Liver (tissue), 9 donors: ENCODE data around the gene PPP2R5C. TPM values are rescaled to one million over a fixed set of nuclear protein-coding genes. Genes with fewer than 3 reads are reported as not detected.

Experiments
- DNase-seq: peaks from one replicate; pipeline ENCODE4 v3.0.0-alpha.2; 2017; ENCODE audit warnings: low spot score
- H3K27ac ChIP-seq, 2 donors: one replicate each; pipeline ENCODE4 v1.7.0; 2013; ENCODE audit warnings: inconsistent platforms in 2 of 2, low read length in 2 of 2, control low read depth in 1 of 2, low read depth in 1 of 2, mild to moderate bottlenecking in 1 of 2
- H3K27me3 ChIP-seq, 4 donors: one replicate each; pipeline versions ENCODE4 v1.6.1 to v1.7.0; 2013; ENCODE audit warnings: low read length in 3 of 4, inconsistent platforms in 1 of 4, mild to moderate bottlenecking in 1 of 4, moderate library complexity in 1 of 4; ENCODE audit not compliant: control insufficient read depth in 4 of 4, insufficient read depth in 4 of 4
- H3K36me3 ChIP-seq, 4 donors: one replicate each; pipeline versions ENCODE4 v1.6.1 to v1.7.0; 2013; ENCODE audit warnings: low read length in 3 of 4, mild to moderate bottlenecking in 3 of 4, low read depth in 1 of 4, moderate library complexity in 1 of 4; ENCODE audit not compliant: control insufficient read depth in 4 of 4, insufficient read depth in 3 of 4
- H3K4me1 ChIP-seq, 4 donors: one replicate each; pipeline versions ENCODE4 v1.6.1 to v1.7.0; 2013; ENCODE audit warnings: low read length in 3 of 4, mild to moderate bottlenecking in 3 of 4, moderate library complexity in 1 of 4; ENCODE audit not compliant: control insufficient read depth in 4 of 4, insufficient read depth in 4 of 4
- H3K4me3 ChIP-seq, 3 donors: one replicate each; pipeline versions ENCODE4 v1.6.1 to v1.7.0; 2013; ENCODE audit warnings: low read length in 3 of 3, control low read depth in 1 of 3, low read depth in 1 of 3, mild to moderate bottlenecking in 1 of 3
- H3K9ac ChIP-seq, 2 donors: one replicate each; pipeline ENCODE4 v1.7.0; 2013; ENCODE audit warnings: low read length in 2 of 2, mild to moderate bottlenecking in 2 of 2, moderate library complexity in 2 of 2, control low read depth in 1 of 2, low read depth in 1 of 2
- H3K9me3 ChIP-seq, 4 donors: one replicate each; pipeline versions ENCODE4 v1.6.1 to v1.7.0; 2013; ENCODE audit warnings: low read length in 3 of 4; ENCODE audit not compliant: control insufficient read depth in 4 of 4
- FOXA1 ChIP-seq: IDR thresholded peaks from 2 replicates; pipeline ENCODE4 v1.6.1; 2016; ENCODE audit warnings: antibody characterized with exemption
- FOXA2 ChIP-seq: IDR thresholded peaks from 2 replicates; pipeline ENCODE4 v1.6.1; 2016; ENCODE audit warnings: antibody characterized with exemption
- HNF4G ChIP-seq: IDR thresholded peaks from 2 replicates; pipeline ENCODE4 v1.6.1; 2016; ENCODE audit warnings: antibody characterized with exemption
- NR2F2 ChIP-seq: IDR thresholded peaks from 2 replicates; pipeline ENCODE4 v1.6.1; 2016; ENCODE audit warnings: antibody characterized with exemption
- RXRA ChIP-seq, 2 donors: IDR thresholded peaks; 2 replicates each; pipeline ENCODE4 v1.6.1; 2017 to 2018; ENCODE audit warnings: antibody characterized with exemption in 2 of 2, mild to moderate bottlenecking in 1 of 2
- SP1 ChIP-seq: IDR thresholded peaks from 2 replicates; pipeline ENCODE4 v1.6.1; 2018; ENCODE audit warnings: antibody characterized with exemption, mild to moderate bottlenecking
- WGBS: extraction: QIAGEN DNeasy Blood & Tissue Kit; methylation state at CpG from one replicate; pipeline ENCODE4 v1.1.7; 2013; 5-methylcytosine and 5-hydroxymethylcytosine counted together
- polyA plus RNA-seq, 2 donors: library from polyadenylated mRNA; stranded (reverse) in 1 of 2; unstranded in 1 of 2; fragments of 200-250 nt in 1 of 2; fragments of >200 nt in 1 of 2; fragmentation: Nextera tagmentation in 1 of 2; extraction: Ambion mirVana in 1 of 2; gene quantifications; one replicate each; pipeline versions ENCODE4 v1.2.1 to v1.2.3, GENCODE V29; 2013 to 2015
- total RNA-seq, 2 donors: library from RNA; depleted of rRNA; stranded (reverse); fragments of >200 nt; gene quantifications; one replicate each; pipeline ENCODE4 v1.2.3, GENCODE V29; 2014
- TF ChIP-seq, protein P1 (sequence below): IDR thresholded peaks from 2 replicates; pipeline ENCODE4 v1.6.1; 2016; ENCODE audit warnings: antibody characterized with exemption, mild to moderate bottlenecking
- TF ChIP-seq, protein P2 (sequence below): fragments of 150-350 bp; IDR thresholded peaks from 2 replicates; pipeline ENCODE4 v1.5.1; 2017; ENCODE audit warnings: improper control_type of control experiment, low read depth, low read length; ENCODE audit not compliant: missing input control
- TF ChIP-seq, protein P3 (sequence below): IDR thresholded peaks from 2 replicates; pipeline ENCODE4 v1.6.1; 2016; ENCODE audit warnings: antibody characterized with exemption
- donor health status: healthy.
- donor health status: healthy.
- donor health status: healthy.
- donor health status: healthy.
- donor health status: healthy.

Gene PPP2R5C
- total and polyA plus RNA-seq, 4 donors, result 33.5 to 52.3 (median 43.9) TPM

DNA sequence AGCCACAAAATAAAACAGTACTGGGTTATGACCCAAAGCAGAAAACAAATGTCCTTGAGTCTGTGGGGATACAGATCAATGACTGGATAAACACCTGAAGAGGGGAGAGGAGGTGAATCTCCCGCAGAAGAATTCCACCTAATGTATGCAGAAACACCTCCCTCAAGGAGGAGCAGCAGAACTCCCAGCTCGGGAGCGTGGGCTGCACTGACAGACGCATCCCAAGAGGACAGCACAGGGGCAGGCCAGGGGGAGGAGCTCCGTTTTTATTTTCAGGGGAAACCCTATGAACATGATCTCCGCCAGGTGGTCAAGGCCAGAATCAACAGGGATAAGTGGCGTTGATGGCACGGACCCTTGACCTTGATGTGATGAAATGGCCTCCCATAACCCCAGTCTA, 41.8 kb upstream of the PPP2R5C start (continued):
- TF ChIP-seq, protein P1, sequence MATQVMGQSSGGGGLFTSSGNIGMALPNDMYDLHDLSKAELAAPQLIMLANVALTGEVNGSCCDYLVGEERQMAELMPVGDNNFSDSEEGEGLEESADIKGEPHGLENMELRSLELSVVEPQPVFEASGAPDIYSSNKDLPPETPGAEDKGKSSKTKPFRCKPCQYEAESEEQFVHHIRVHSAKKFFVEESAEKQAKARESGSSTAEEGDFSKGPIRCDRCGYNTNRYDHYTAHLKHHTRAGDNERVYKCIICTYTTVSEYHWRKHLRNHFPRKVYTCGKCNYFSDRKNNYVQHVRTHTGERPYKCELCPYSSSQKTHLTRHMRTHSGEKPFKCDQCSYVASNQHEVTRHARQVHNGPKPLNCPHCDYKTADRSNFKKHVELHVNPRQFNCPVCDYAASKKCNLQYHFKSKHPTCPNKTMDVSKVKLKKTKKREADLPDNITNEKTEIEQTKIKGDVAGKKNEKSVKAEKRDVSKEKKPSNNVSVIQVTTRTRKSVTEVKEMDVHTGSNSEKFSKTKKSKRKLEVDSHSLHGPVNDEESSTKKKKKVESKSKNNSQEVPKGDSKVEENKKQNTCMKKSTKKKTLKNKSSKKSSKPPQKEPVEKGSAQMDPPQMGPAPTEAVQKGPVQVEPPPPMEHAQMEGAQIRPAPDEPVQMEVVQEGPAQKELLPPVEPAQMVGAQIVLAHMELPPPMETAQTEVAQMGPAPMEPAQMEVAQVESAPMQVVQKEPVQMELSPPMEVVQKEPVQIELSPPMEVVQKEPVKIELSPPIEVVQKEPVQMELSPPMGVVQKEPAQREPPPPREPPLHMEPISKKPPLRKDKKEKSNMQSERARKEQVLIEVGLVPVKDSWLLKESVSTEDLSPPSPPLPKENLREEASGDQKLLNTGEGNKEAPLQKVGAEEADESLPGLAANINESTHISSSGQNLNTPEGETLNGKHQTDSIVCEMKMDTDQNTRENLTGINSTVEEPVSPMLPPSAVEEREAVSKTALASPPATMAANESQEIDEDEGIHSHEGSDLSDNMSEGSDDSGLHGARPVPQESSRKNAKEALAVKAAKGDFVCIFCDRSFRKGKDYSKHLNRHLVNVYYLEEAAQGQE, result no peak
- no peak for TF ChIP-seq RXRA (IDR thresholded peaks at IDR 0.05)
- TF ChIP-seq FOXA1, result no peak
- no peak for TF ChIP-seq FOXA2

DNA sequence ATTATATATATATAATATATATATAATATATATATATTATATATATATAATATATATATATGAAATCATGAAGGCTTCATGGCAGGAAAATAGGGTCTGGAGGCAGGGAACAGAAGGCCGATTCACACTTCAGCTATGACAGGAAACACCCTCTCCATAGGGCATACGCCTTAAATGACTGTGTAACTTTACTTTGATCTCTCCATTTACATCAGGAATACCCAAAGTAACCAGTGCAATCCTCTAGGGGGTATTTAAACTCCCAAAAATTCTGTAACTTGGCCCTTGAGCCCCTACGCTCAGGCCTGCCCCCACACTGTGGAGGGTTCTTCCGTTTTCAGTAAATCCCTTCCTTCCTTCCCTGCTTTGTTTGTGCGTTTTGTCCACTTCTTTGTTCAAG, 40.4 kb upstream of the PPP2R5C start:
- WGBS, result 73% methylated on average over 5 of the region's 5 CpGs
- Histone ChIP-seq H3K36me3 (no peaks in the 10 kb centered on the region), H3K9me3 (no peaks in the 10 kb centered on the region), H3K27ac (peak overlapping the region in 1 of 2 donors; percentile 8), H3K4me3 (no peak overlapping the region), H3K27me3 (no peaks in the 10 kb centered on the region), H3K9ac (no peak overlapping the region), H3K4me1 (peaks cover 0 to 2% (median 0%) of the 10 kb centered on the region in 4 donors)
- DNase-seq, result no peak
- TF ChIP-seq, protein P2, sequence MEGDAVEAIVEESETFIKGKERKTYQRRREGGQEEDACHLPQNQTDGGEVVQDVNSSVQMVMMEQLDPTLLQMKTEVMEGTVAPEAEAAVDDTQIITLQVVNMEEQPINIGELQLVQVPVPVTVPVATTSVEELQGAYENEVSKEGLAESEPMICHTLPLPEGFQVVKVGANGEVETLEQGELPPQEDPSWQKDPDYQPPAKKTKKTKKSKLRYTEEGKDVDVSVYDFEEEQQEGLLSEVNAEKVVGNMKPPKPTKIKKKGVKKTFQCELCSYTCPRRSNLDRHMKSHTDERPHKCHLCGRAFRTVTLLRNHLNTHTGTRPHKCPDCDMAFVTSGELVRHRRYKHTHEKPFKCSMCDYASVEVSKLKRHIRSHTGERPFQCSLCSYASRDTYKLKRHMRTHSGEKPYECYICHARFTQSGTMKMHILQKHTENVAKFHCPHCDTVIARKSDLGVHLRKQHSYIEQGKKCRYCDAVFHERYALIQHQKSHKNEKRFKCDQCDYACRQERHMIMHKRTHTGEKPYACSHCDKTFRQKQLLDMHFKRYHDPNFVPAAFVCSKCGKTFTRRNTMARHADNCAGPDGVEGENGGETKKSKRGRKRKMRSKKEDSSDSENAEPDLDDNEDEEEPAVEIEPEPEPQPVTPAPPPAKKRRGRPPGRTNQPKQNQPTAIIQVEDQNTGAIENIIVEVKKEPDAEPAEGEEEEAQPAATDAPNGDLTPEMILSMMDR, result no peak
- TF ChIP-seq FOXA1 (no peak), FOXA2 (no peak), SP1 (no peak), NR2F2 (no peak)
- TF ChIP-seq, protein P3, sequence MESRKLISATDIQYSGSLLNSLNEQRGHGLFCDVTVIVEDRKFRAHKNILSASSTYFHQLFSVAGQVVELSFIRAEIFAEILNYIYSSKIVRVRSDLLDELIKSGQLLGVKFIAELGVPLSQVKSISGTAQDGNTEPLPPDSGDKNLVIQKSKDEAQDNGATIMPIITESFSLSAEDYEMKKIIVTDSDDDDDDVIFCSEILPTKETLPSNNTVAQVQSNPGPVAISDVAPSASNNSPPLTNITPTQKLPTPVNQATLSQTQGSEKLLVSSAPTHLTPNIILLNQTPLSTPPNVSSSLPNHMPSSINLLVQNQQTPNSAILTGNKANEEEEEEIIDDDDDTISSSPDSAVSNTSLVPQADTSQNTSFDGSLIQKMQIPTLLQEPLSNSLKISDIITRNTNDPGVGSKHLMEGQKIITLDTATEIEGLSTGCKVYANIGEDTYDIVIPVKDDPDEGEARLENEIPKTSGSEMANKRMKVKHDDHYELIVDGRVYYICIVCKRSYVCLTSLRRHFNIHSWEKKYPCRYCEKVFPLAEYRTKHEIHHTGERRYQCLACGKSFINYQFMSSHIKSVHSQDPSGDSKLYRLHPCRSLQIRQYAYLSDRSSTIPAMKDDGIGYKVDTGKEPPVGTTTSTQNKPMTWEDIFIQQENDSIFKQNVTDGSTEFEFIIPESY, result no peak

DNA sequence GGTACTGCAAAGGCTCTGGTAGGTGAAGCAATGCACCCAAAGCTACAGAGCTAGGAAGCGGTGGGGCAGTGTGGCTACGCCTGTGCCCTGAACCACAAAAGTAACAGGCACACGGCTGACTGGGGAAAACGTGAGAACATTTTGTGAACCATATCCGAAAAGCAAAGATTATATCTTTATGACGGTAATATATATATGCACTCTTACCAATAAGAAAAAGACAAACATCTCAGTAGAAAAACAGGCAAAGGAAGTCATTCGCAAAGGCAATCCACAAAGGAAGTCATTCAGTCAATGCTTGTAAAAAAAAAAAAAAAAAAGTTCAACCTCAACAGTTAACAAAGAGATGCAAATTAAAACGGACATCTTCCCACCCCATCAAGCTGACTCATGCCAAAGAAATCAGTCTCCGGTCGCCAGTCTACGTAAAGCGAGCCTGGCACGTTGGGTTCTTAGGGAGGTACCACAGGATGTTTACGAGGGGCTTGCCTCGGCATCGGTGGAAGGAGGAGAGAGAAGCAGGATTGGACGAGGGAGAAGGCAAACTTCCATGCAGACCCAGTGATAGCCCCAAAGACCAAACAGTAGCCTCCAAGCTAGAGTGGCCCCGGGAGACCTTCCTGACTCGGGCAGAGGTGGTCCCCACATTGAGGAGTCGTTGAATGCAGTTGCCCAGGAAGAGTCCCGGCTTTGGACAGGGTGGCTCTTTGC, 39.4 kb upstream of the PPP2R5C start:
- H3K4me3 ChIP-seq, result no peak overlapping the region
- H3K27me3 ChIP-seq, result no peaks in the 10 kb centered on the region
- no peak overlapping the region for H3K9ac ChIP-seq
- 63% methylated on average over 21 of the region's 21 CpGs for WGBS
- no peaks in the 10 kb centered on the region for H3K9me3 ChIP-seq
- H3K36me3 ChIP-seq, result no peaks in the 10 kb centered on the region
- peaks cover 0 to 2% (median 0%) of the 10 kb centered on the region in 4 donors for H3K4me1 ChIP-seq
- TF ChIP-seq, protein P3, result no peak
- no peak for TF ChIP-seq HNF4G
- TF ChIP-seq SP1, result peak; percentile 45
- no peak for TF ChIP-seq RXRA (IDR thresholded peaks at IDR 0.05)
- peak; percentile 26 for DNase-seq
- H3K27ac ChIP-seq, result peak overlapping the region; percentile 29 to 54
